Measurements from ENCODE around the gene PRDM13. TPM values are rescaled to one million over a fixed set of nuclear protein-coding genes. Genes with fewer than 3 reads are reported as not detected.
"Not testable (repeated sequence)": the region's sequence is repeated elsewhere in the genome, so short reads cannot be mapped to it uniquely, and the experiment has no call there.

The PRDM13 gene
- total and polyA plus RNA-seq, 12 donors, result not detected

DNA sequence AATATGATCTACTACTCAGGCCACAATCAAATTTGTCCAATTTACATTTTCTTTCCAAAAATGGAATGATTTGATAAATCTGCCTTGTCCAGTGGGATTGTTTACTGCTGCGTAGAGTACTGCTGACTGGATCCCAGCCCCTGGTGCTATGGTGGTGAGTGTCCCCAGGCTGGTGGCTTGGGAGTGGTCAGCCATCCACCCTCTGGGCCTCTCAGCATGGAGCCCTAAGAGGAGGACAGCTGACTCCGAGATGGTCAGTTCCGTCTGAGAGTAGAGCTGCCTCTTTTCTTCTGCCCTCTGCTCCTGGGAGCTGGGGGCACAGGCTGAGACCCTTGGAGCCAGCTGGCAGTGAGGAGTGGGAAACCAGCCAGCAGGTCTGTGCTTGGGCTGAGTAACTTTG lies 22.7 kb downstream of the PRDM13 start:
- TF ChIP-seq, protein P1, sequence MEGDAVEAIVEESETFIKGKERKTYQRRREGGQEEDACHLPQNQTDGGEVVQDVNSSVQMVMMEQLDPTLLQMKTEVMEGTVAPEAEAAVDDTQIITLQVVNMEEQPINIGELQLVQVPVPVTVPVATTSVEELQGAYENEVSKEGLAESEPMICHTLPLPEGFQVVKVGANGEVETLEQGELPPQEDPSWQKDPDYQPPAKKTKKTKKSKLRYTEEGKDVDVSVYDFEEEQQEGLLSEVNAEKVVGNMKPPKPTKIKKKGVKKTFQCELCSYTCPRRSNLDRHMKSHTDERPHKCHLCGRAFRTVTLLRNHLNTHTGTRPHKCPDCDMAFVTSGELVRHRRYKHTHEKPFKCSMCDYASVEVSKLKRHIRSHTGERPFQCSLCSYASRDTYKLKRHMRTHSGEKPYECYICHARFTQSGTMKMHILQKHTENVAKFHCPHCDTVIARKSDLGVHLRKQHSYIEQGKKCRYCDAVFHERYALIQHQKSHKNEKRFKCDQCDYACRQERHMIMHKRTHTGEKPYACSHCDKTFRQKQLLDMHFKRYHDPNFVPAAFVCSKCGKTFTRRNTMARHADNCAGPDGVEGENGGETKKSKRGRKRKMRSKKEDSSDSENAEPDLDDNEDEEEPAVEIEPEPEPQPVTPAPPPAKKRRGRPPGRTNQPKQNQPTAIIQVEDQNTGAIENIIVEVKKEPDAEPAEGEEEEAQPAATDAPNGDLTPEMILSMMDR (IDR thresholded peaks at IDR 0.05), result no peak
- Histone ChIP-seq H3K36me3 (no peaks in the 10 kb centered on the region), H3K4me3 (no peak overlapping the region), H3K27ac (no peak overlapping the region), H3K4me1 (no peaks in the 10 kb centered on the region), H3K9me3 (peaks cover 0 to 13% (median 0%) of the 10 kb centered on the region in 11 donors), H3K27me3 (peaks cover 0 to 50% (median 36%) of the 10 kb centered on the region in 7 donors)
- DNase-seq, result no peak
- intact Hi-C loops (cut with DNase I), result no loop called here
- no peak for ATAC-seq
- 52 to 55% methylated on average over 3 of the region's 3 CpGs for whole genome bisulfite sequencing, 2 donors

DNA sequence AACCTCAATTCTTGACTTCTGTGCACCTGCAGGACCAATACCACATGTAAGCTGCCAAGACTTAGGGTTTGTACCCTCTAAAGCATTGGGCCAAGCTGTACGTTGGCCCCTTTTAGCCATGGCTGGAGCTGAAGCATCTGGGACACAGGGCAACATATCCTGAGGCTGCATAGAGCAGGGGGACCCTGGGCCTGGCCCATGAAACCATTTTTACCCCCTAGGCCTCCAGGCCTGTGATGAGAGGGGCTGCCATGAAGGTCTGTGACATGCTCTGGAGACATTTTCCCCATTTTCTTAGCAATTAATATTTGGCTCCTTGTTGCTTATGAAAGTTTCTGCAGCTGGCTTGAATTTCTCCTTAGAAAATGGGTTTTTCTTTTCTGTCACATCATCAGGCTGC lies 31.0 kb downstream of the PRDM13 start:
- TF ChIP-seq, protein P1 (IDR thresholded peaks at IDR 0.05), result no peak
- H3K27ac ChIP-seq, result no peak overlapping the region
- no peak overlapping the region for H3K4me3 ChIP-seq
- H3K4me1 ChIP-seq, result no peaks in the 10 kb centered on the region
- DNase-seq (no peak), ATAC-seq (no peak)
- 36 to 43% methylated on average over 1 of the region's 1 CpG for WGBS, 2 donors
- H3K9me3 ChIP-seq, result peaks cover 0 to 21% (median 5%) of the 10 kb centered on the region in 11 donors
- H3K36me3 ChIP-seq, result no peaks in the 10 kb centered on the region
- intact Hi-C loops (cut with DNase I), result no loop called here
- peaks cover 0 to 52% (median 34%) of the 10 kb centered on the region in 7 donors for H3K27me3 ChIP-seq

DNA sequence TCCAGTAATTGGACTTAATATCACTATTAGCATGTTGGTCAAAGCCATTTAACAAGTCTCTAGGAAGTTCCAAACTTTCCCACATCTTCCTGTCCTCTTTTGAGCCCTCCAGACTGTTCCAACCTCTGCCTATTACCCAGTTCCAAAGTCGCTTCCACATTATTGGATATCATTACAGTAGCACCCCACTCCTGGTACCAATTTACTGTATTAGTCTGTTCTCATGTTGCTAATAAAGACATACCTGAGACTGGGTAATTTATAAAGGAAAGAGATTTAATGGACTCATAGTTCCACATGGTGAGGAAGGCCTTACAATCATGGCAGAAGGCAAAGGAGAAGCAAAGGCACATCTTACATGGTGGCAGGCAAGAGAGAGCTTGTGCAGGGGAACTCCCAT lies 31.7 kb downstream of the PRDM13 start:
- DNase-seq; ATAC-seq; H3K36me3 ChIP-seq; H3K4me1 ChIP-seq; H3K27ac ChIP-seq; H3K4me3 ChIP-seq; intact Hi-C loops (cut with DNase I): not testable (repeated sequence)
- H3K9me3 ChIP-seq, result peaks cover 0 to 21% (median 5%) of the 10 kb centered on the region in 11 donors
- H3K27me3 ChIP-seq, result peaks cover 0 to 47% (median 31%) of the 10 kb centered on the region in 7 donors
- 85 to 93% methylated on average over 1 of the region's 1 CpG for WGBS, 2 donors

DNA sequence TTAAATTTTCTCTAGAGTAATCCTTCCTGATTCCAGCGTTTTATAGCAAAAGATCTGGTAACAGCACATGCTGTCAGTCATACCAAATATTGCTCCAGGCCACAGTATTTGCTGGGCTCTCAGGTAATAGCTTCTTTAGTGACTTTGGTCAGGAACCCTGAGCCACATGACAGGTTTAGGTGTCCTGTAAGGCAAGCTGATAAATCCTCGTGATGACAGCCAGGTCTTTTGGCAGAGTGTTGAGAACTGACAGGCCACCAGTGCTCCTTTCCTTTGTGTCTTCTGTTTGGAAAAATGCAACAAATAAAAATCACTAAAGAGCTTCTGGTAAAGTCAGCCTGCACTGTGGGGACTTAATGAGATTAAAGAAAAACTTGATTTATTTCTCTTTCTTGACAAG lies 34.6 kb downstream of the PRDM13 start:
- Histone ChIP-seq H3K9me3 (peaks cover 0 to 21% (median 5%) of the 10 kb centered on the region in 11 donors), H3K27me3 (peaks cover 0 to 44% (median 21%) of the 10 kb centered on the region in 7 donors)
- WGBS, 2 donors, result 22 to 25% methylated on average over 2 of the region's 2 CpGs

DNA sequence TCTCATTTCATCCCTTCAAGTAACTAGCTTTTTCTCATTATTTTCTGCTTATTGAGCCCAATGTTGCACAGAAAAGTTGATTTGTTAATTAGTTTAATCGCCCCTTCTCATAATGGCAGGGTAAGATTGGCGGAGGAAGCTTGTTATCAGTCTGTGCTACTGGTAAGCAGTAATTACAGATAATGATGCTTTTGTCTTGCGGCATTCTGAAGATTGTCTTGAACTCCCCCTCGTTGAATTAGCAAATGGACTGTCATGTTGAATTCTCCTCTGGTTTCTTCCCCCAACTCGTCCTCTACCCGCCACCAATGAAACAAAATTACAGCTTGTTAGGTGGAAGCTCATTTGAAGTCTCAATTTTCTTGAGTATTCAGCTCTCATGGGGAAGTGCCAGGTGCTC lies 39.4 kb downstream of the PRDM13 start:
- no peak for DNase-seq
- H3K27ac ChIP-seq, result no peak overlapping the region
- no peak overlapping the region for H3K4me3 ChIP-seq
- intact Hi-C loops (cut with DNase I), result no loop called here
- ATAC-seq, result no peak
- TF ChIP-seq, protein P1 (IDR thresholded peaks at IDR 0.05), result no peak
- peaks cover 0 to 36% (median 24%) of the 10 kb centered on the region in 7 donors for H3K27me3 ChIP-seq
- no peaks in the 10 kb centered on the region for H3K9me3 ChIP-seq
- H3K4me1 ChIP-seq, result no peaks in the 10 kb centered on the region
- WGBS, 2 donors, result 47 to 52% methylated on average over 6 of the region's 6 CpGs
- no peaks in the 10 kb centered on the region for H3K36me3 ChIP-seq

More for the DNA sequence above, 34.6 kb downstream of the PRDM13 start:
- H3K4me3 ChIP-seq, result no peak overlapping the region
- intact Hi-C loops (cut with DNase I), result no loop called here
- no peaks in the 10 kb centered on the region for H3K4me1 ChIP-seq
- H3K27ac ChIP-seq, result no peak overlapping the region
- TF ChIP-seq, protein P1 (IDR thresholded peaks at IDR 0.05), result no peak
- H3K36me3 ChIP-seq, result no peaks in the 10 kb centered on the region
- DNase-seq (no peak), ATAC-seq (no peak)

DNA sequence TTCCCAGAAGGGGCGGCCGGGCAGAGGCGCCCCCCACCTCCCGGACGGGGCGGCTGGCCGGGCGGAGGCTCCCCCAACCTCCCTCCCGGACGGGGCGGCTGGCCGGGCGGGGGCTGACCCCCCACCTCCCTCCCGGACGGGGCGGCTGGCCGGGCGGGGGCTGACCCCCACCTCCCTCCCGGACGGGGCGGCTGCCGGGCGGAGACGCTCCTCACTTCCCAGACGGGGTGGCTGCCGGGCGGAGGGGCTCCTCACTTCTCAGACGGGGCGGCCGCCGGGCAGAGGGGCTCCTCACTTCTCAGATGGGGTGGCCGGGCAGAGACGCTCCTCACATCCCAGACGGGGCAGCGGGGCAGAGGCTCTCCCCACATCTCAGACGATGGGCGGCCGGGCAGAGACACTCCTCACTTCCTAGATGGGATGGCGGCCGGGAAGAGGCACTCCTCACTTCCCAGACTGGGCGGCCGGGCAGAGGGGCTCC lies 43.5 kb downstream of the PRDM13 start:
- H3K27me3 ChIP-seq, result peaks cover 0 to 20% (median 16%) of the 10 kb centered on the region in 7 donors
- H3K4me1 ChIP-seq; intact Hi-C loops (cut with DNase I); H3K27ac ChIP-seq; H3K4me3 ChIP-seq; H3K9me3 ChIP-seq; H3K36me3 ChIP-seq; DNase-seq; ATAC-seq: not testable (repeated sequence)
- 90 to 93% methylated on average over 13 to 27 of the region's 42 CpGs for WGBS, 2 donors
